ENCODE results near the gene SNX1. TPM values are rescaled to one million over a fixed set of nuclear protein-coding genes. Genes with fewer than 3 reads are reported as not detected.

The SNX1 gene
- polyA plus RNA-seq, 1 donor (not counting 4 experiments of a cell fraction or from before 2014, with no cell fraction given): 90.2 TPM

GRCh38 chr15:64048781-64049460 lies 46.9 kb upstream of the SNX1 start:
- Histone ChIP-seq H3K9ac (ENCODE audit: control insufficient read depth, extremely low read depth, insufficient read depth, low read length) (no peak overlapping the region), H3K27me3 (ENCODE audit: control insufficient read depth, extremely low read depth, insufficient read depth, low read length) (peaks cover 25% of the 10 kb centered on the region), H3K36me3 (ENCODE audit: control insufficient read depth in 2 of 2, extremely low read depth in 1 of 2, insufficient read depth in 2 of 2, low read length in 2 of 2) (no peaks in the 10 kb centered on the region), H3K79me2 (ENCODE audit: control insufficient read depth, insufficient read depth, low read length) (no peaks in the 10 kb centered on the region), H3K4me3 (ENCODE audit: control insufficient read depth in 2 of 3, extremely low read depth in 1 of 3, insufficient read depth in 2 of 3, low read depth in 1 of 3, low read length in 3 of 3) (no peak overlapping the region), H3K9me3 (ENCODE audit: control insufficient read depth, low read depth, low read length) (no peaks in the 10 kb centered on the region), H3K4me1 (ENCODE audit: control insufficient read depth, extremely low read depth, insufficient read depth, low read length) (no peaks in the 10 kb centered on the region), H3K4me2 (ENCODE audit: control insufficient read depth, extremely low read depth, insufficient read depth, low read depth, low read length) (no peak overlapping the region), H3K9me1 (ENCODE audit: control insufficient read depth, extremely low read depth, insufficient read depth, low read length) (no peaks in the 10 kb centered on the region), H2AFZ (ENCODE audit: control insufficient read depth, low read length) (no peak overlapping the region), H3K27ac (ENCODE audit: control insufficient read depth, insufficient read depth, low read length) (no peak overlapping the region), H4K20me1 (ENCODE audit: control insufficient read depth, extremely low read depth, insufficient read depth, low read length) (no peaks in the 10 kb centered on the region)
- DNase-seq (ENCODE audit: low read depth, low spot score) (no peak), FAIRE-seq (no peak)
- no peak for TF ChIP-seq EZH2 (IDR thresholded peaks at IDR 0.05; ENCODE audit: low read length)
- no peak for TF ChIP-seq CTCF (optimal IDR thresholded peaks at IDR 0.05 in 1 of 3, IDR thresholded peaks at IDR 0.05 in 1 of 3, conservative IDR thresholded peaks at IDR 0.05 in 1 of 3; ENCODE audit: extremely low read depth in 1 of 3, insufficient read depth in 2 of 3, low read length in 3 of 3)
- dilution Hi-C loops (cut with MboI; ENCODE audit: extremely low pct_ligation_motif_present, low sequenced_read_pairs): no loop called here

- no peak for DNase-seq (ENCODE audit: low read depth, low spot score)
- H3K4me1 ChIP-seq (ENCODE audit: control insufficient read depth, extremely low read depth, insufficient read depth, low read length): no peaks in the 10 kb centered on the region
- H2AFZ ChIP-seq (ENCODE audit: control insufficient read depth, low read length): no peak overlapping the region
- dilution Hi-C loops (cut with MboI; ENCODE audit: extremely low pct_ligation_motif_present, low sequenced_read_pairs): no loop called here
- TF ChIP-seq EZH2 (IDR thresholded peaks at IDR 0.05; ENCODE audit: low read length): no peak
- no peak for TF ChIP-seq CTCF (optimal IDR thresholded peaks at IDR 0.05 in 1 of 3, IDR thresholded peaks at IDR 0.05 in 1 of 3, conservative IDR thresholded peaks at IDR 0.05 in 1 of 3; ENCODE audit: extremely low read depth in 1 of 3, insufficient read depth in 2 of 3, low read length in 3 of 3)
- no peak overlapping the region for H3K9ac ChIP-seq (ENCODE audit: control insufficient read depth, extremely low read depth, insufficient read depth, low read length)
- H3K79me2 ChIP-seq (ENCODE audit: control insufficient read depth, insufficient read depth, low read length): no peaks in the 10 kb centered on the region
- H3K27me3 ChIP-seq (ENCODE audit: control insufficient read depth, extremely low read depth, insufficient read depth, low read length): peaks cover 11% of the 10 kb centered on the region
- H3K4me2 ChIP-seq (ENCODE audit: control insufficient read depth, extremely low read depth, insufficient read depth, low read depth, low read length): no peak overlapping the region
- no peak overlapping the region for H3K4me3 ChIP-seq (ENCODE audit: control insufficient read depth in 2 of 3, extremely low read depth in 1 of 3, insufficient read depth in 2 of 3, low read depth in 1 of 3, low read length in 3 of 3)
- H3K9me1 ChIP-seq (ENCODE audit: control insufficient read depth, extremely low read depth, insufficient read depth, low read length): no peaks in the 10 kb centered on the region
- H3K27ac ChIP-seq (ENCODE audit: control insufficient read depth, insufficient read depth, low read length): no peak overlapping the region
- FAIRE-seq: no peak
- no peaks in the 10 kb centered on the region for H3K9me3 ChIP-seq (ENCODE audit: control insufficient read depth, low read depth, low read length)
- no peaks in the 10 kb centered on the region for H4K20me1 ChIP-seq (ENCODE audit: control insufficient read depth, extremely low read depth, insufficient read depth, low read length)
- H3K36me3 ChIP-seq (ENCODE audit: control insufficient read depth in 2 of 2, extremely low read depth in 1 of 2, insufficient read depth in 2 of 2, low read length in 2 of 2): no peaks in the 10 kb centered on the region
These were observed 45.3 kb upstream of the SNX1 start for GRCh38 chr15:64050281-64051092.

All from keratinocyte (primary cell).